Endothelial cell of umbilical vein (primary cell): ENCODE measurements around the gene RBBP4. TPM values are rescaled to one million over a fixed set of nuclear protein-coding genes. Genes with fewer than 3 reads are reported as not detected.
A peak's percentile ranks its signal among the peaks of the same experiment; 100 is the strongest.

ENCODE experiments used
- BruUV-seq: library from RNA; stranded (reverse); fragments of 400-500 nt; replicated peaks from 2 replicates; lab custom pipeline; 2021; lab: Mats Ljungman, UMichigan
- CTCF ChIA-PET: fragments of 300-600, 350-600 bp; sonication (Branson Sonifier 250); formaldehyde crosslinking; loops from one replicate; lab custom pipeline; 2021; ENCODE audit warnings: antibody characterized with exemption, inconsistent platforms; lab: Charles Lee
- POLR2A ChIA-PET: fragments of 300-600, 350-600 bp; sonication (Branson Sonifier 250); formaldehyde crosslinking; loops from one replicate; lab custom pipeline; 2021; ENCODE audit warnings: antibody characterized with exemption, inconsistent platforms; lab: Charles Lee
- DNase-seq: peaks from one replicate; pipeline ENCODE4 v3.0.0-alpha.2; 2011; ENCODE audit warnings: low read depth, low spot score
- FAIRE-seq: peaks from 2 replicates; lab custom pipeline; 2011; peaks lifted over from hg19 to GRCh38; lab: Jason Lieb, UNC
- H2AFZ ChIP-seq: 2 replicates; pipeline ENCODE4 v1.6.0; 2012; ENCODE audit warnings: low read depth, low read length, control low read depth, inconsistent platforms
- H3K27ac ChIP-seq: 2 replicates; pipeline ENCODE4 v1.5.1; 2011; ENCODE audit warnings: low read depth, mild to moderate bottlenecking, control low read depth, low read length, moderate library complexity; ENCODE audit not compliant: insufficient read depth
- H3K27me3 ChIP-seq, 2 experiments: 2 replicates each; pipeline versions ENCODE4 v1.6.0 to v1.6.1; 2011; ENCODE audit warnings: low read length in 2 of 2, mixed read lengths in 1 of 2; ENCODE audit not compliant: control insufficient read depth in 2 of 2, insufficient read depth in 2 of 2
- H3K36me3 ChIP-seq, 2 experiments: 2 replicates in 1 of 2; 3 replicates in 1 of 2; pipeline ENCODE4 v1.5.1; 2011; ENCODE audit warnings: low read length in 2 of 2, mild to moderate bottlenecking in 1 of 2, moderate library complexity in 1 of 2; ENCODE audit not compliant: control insufficient read depth in 2 of 2, insufficient read depth in 2 of 2; ENCODE audit errors: extremely low read depth in 1 of 2
- H3K4me1 ChIP-seq: 3 replicates; pipeline ENCODE4 v1.5.1; 2011; ENCODE audit warnings: mild to moderate bottlenecking, low read length; ENCODE audit not compliant: control insufficient read depth, insufficient read depth; ENCODE audit errors: extremely low read depth
- H3K4me2 ChIP-seq: 2 replicates; pipeline ENCODE4 v1.6.1; 2011; ENCODE audit warnings: low read length, control low read depth, mixed read lengths; ENCODE audit not compliant: insufficient read depth
- H3K4me3 ChIP-seq, 3 experiments: fragments of 200-600 bp in 1 of 3; sonication (generic), shearing (Covaris generic) in 1 of 3; replicated peaks in 1 of 3; 2 replicates each; pipeline ENCODE4 v1.5.1; 2011 to 2016; ENCODE audit warnings: control low read depth in 3 of 3, low read length in 3 of 3, mild to moderate bottlenecking in 2 of 3, inconsistent platforms in 1 of 3, low read depth in 1 of 3, moderate library complexity in 1 of 3; ENCODE audit not compliant: insufficient read depth in 1 of 3
- H3K79me2 ChIP-seq: 2 replicates; pipeline ENCODE4 v1.6.0; 2012; ENCODE audit warnings: low read length, inconsistent platforms; ENCODE audit not compliant: control insufficient read depth, insufficient read depth
- H3K9ac ChIP-seq: replicated peaks from 2 replicates; pipeline ENCODE3; 2011; ENCODE audit warnings: low read length, control low read depth; ENCODE audit not compliant: insufficient read depth; ENCODE audit errors: extremely low read depth
- H3K9me1 ChIP-seq: replicated peaks from 3 replicates; pipeline ENCODE4 v1.6.0; 2011; ENCODE audit warnings: mild to moderate bottlenecking, low read length; ENCODE audit not compliant: control insufficient read depth, insufficient read depth; ENCODE audit errors: extremely low read depth
- H3K9me3 ChIP-seq: replicated peaks from 2 replicates; pipeline ENCODE4 v1.5.1; 2012; ENCODE audit warnings: low read length, inconsistent platforms; ENCODE audit not compliant: control insufficient read depth, insufficient read depth
- H4K20me1 ChIP-seq: replicated peaks from 2 replicates; pipeline ENCODE3; 2011; ENCODE audit warnings: mild to moderate bottlenecking, low read length; ENCODE audit not compliant: control insufficient read depth, insufficient read depth; ENCODE audit errors: extremely low read depth
- CTCF ChIP-seq, 2 donors: IDR thresholded peaks; 1 replicate in 1 of 2; 2 replicates in 1 of 2; pipeline ENCODE4 v1.5.1; 2011; ENCODE audit warnings: low read length in 2 of 2, mild to moderate bottlenecking in 2 of 2, moderate library complexity in 2 of 2, control low read depth in 1 of 2, inconsistent platforms in 1 of 2, low read depth in 1 of 2; ENCODE audit not compliant: insufficient read depth in 1 of 2; ENCODE audit errors: extremely low read depth in 1 of 2
- EZH2 ChIP-seq: IDR thresholded peaks from 2 replicates; pipeline ENCODE4 v1.6.1; 2012; ENCODE audit warnings: borderline replicate concordance, low read depth, mild to moderate bottlenecking, moderate library complexity, low read length, inconsistent platforms; ENCODE audit not compliant: severe bottlenecking
- GATA2 ChIP-seq: IDR thresholded peaks from 2 replicates; pipeline ENCODE4 v1.7.0; 2011; ENCODE audit warnings: low read depth, mild to moderate bottlenecking, moderate library complexity, mixed read lengths, low read length; ENCODE audit not compliant: insufficient read length, insufficient read depth
- MAX ChIP-seq: IDR thresholded peaks from 2 replicates; pipeline ENCODE4 v1.6.1; 2011; ENCODE audit not compliant: insufficient read depth, insufficient read length
- POLR2A ChIP-seq: IDR thresholded peaks from 2 replicates; pipeline ENCODE4 v1.6.1; 2012; ENCODE audit warnings: low read depth, mild to moderate bottlenecking, control low read depth, low read length
- POLR2AphosphoS5 ChIP-seq: IDR thresholded peaks from 2 replicates; pipeline ENCODE4 v1.6.1; 2012; ENCODE audit warnings: low read depth, mild to moderate bottlenecking, control low read depth, low read length, moderate library complexity; ENCODE audit not compliant: insufficient read depth
- dilution Hi-C: fragments of 300-500 bp; cut with MboI; formaldehyde crosslinking; loops from one replicate; pipeline ENCODE4 v1.15.0; 2019; ENCODE audit warnings: low sequenced_read_pairs; ENCODE audit not compliant: extremely low pct_ligation_motif_present
- intact Hi-C: fragments of 100-400 bp; cut with micrococcal nuclease; formaldehyde crosslinking; loops from one replicate; pipeline ENCODE4 v1.10.0; 2022
- polyA plus RNA-seq, 4 experiments: library from polyadenylated mRNA; depleted of rRNA in 3 of 4; stranded (reverse) in 3 of 4; unstranded in 1 of 4; fragments of >200 nt; gene quantifications; 2 replicates each; pipeline versions ENCODE4 v1.2.1 to v1.2.3, GENCODE V29; 2011 to 2012; ENCODE audit warnings: missing spikeins in 1 of 4
- total RNA-seq: library from RNA; stranded (reverse); gene quantifications from 2 replicates; pipeline ENCODE4 v1.2.3, GENCODE V29; 2021

The RBBP4 gene
- total and polyA plus RNA-seq, 2 donors (not counting 3 experiments of a cell fraction or from before 2014, with no cell fraction given): 84.9 to 241 TPM

GRCh38 chr1:32618673-32619221, 32.3 kb upstream of the RBBP4 start:
- FAIRE-seq: no peak
- dilution Hi-C loops: no loop called here

More at GRCh38 chr1:32618673-32619221, 32.3 kb upstream of the RBBP4 start:
- intact Hi-C loops: no loop called here
- Histone ChIP-seq H3K4me1 (no peaks in the 10 kb centered on the region), H3K27ac (no peak overlapping the region), H3K4me2 (no peak overlapping the region), H3K27me3 (no peaks in the 10 kb centered on the region), H3K9me1 (peaks cover 3% of the 10 kb centered on the region), H3K9ac (no peak overlapping the region), H3K79me2 (no peaks in the 10 kb centered on the region), H4K20me1 (no peaks in the 10 kb centered on the region), H2AFZ (no peak overlapping the region), H3K9me3 (no peaks in the 10 kb centered on the region), H3K36me3 (no peaks in the 10 kb centered on the region), H3K4me3 (no peak overlapping the region)
- DNase-seq: peak; percentile 9
- no TSS peak for BruUV-seq
- no peak for TF ChIP-seq EZH2
- TF ChIP-seq MAX: no peak
- TF ChIP-seq GATA2: no peak
- no peak for TF ChIP-seq POLR2A
- TF ChIP-seq CTCF (IDR thresholded peaks at IDR 0.05; ENCODE audit: extremely low read depth in 1 of 2, insufficient read depth in 1 of 2, low read depth in 1 of 2, low read length in 2 of 2): no peak
- no peak for TF ChIP-seq POLR2AphosphoS5
- ChIA-PET POLR2A (no interaction called here), CTCF (interaction anchor here (1.2 to 3.5 kb wide), 4 partner anchors 22 to 170 kb away, joined by 3 to 66 read pairs (median 14); partner anchors contain the start of gene ZBTB8B)
